Neural crest cell (in vitro differentiated cells): ENCODE results near the gene FCHSD2. TPM values are rescaled to one million over a fixed set of nuclear protein-coding genes. Genes with fewer than 3 reads are reported as not detected.
A peak's percentile ranks its signal among the peaks of the same experiment; 100 is the strongest.

Experiments used
- DNase-seq: peaks from one replicate; pipeline ENCODE4 v3.0.0; 2021; ENCODE audit warnings: low read depth, mixed read lengths, low spot score
- H3K27ac Mint-ChIP-seq: one replicate; pipeline ENCODE4 v1.8.0; 2021; ENCODE audit warnings: mild to moderate bottlenecking, mixed read lengths; ENCODE audit not compliant: unreplicated experiment
- H3K27me3 Mint-ChIP-seq: 2 replicates; pipeline ENCODE4 v1.8.0; 2021; ENCODE audit warnings: low read depth, mild to moderate bottlenecking, mixed read lengths
- H3K36me3 Mint-ChIP-seq: 2 replicates; pipeline ENCODE4 v1.8.0; 2021; ENCODE audit warnings: low read depth, mild to moderate bottlenecking, mixed read lengths
- H3K4me1 Mint-ChIP-seq: 2 replicates; pipeline ENCODE4 v1.8.0; 2021; ENCODE audit warnings: mixed read lengths
- H3K4me3 Mint-ChIP-seq: one replicate; pipeline ENCODE4 v1.8.0; 2021; ENCODE audit warnings: mild to moderate bottlenecking, mixed read lengths
- H3K9me3 Mint-ChIP-seq: 2 replicates; pipeline ENCODE4 v1.8.0; 2021; ENCODE audit warnings: mixed read lengths
- CTCF ChIP-seq: fragments of 200-600 bp; sonication (generic); conservative IDR thresholded peaks from 2 replicates; pipeline ENCODE4 v1.5.0; 2021; ENCODE audit warnings: antibody characterized with exemption, mild to moderate bottlenecking
- total RNA-seq: library from RNA; stranded (reverse); gene quantifications from 2 replicates; pipeline ENCODE4 v1.2.1, GENCODE V29; 2021

FCHSD2 gene
- total RNA-seq, 1 donor from 2014 or later = 34.4 TPM

GRCh38 chr11:73158356-73159051, 16.4 kb upstream of the FCHSD2 start:
- Mint-ChIP-seq H3K9me3 (no peaks in the 10 kb centered on the region), H3K36me3 (no peaks in the 10 kb centered on the region), H3K4me3 (no peak overlapping the region), H3K27ac (peak overlapping the region; percentile 54), H3K4me1 (peaks cover 8% of the 10 kb centered on the region), H3K27me3 (no peaks in the 10 kb centered on the region)
- DNase-seq = no peak
- TF ChIP-seq CTCF = no peak

GRCh38 chr11:73157101-73158010, 15.2 kb upstream of the FCHSD2 start:
- no peak for TF ChIP-seq CTCF
- DNase-seq = no peak
- no peaks in the 10 kb centered on the region for H3K9me3 Mint-ChIP-seq
- H3K36me3 Mint-ChIP-seq = no peaks in the 10 kb centered on the region
- no peak overlapping the region for H3K27ac Mint-ChIP-seq
- H3K4me3 Mint-ChIP-seq = no peak overlapping the region
- peaks cover 8% of the 10 kb centered on the region for H3K4me1 Mint-ChIP-seq
- H3K27me3 Mint-ChIP-seq = no peaks in the 10 kb centered on the region

GRCh38 chr11:73156686-73157085, 14.6 kb upstream of the FCHSD2 start:
- Mint-ChIP-seq H3K4me1 (peaks cover 8% of the 10 kb centered on the region), H3K27ac (no peak overlapping the region), H3K4me3 (no peak overlapping the region), H3K36me3 (no peaks in the 10 kb centered on the region), H3K9me3 (no peaks in the 10 kb centered on the region), H3K27me3 (no peaks in the 10 kb centered on the region)
- TF ChIP-seq CTCF = no peak
- DNase-seq = no peak

- DNase-seq = no peak
- H3K4me3 Mint-ChIP-seq = no peak overlapping the region
- H3K27ac Mint-ChIP-seq = no peak overlapping the region
- H3K4me1 Mint-ChIP-seq = peaks cover 8% of the 10 kb centered on the region
- no peaks in the 10 kb centered on the region for H3K27me3 Mint-ChIP-seq
- TF ChIP-seq CTCF = no peak
- H3K36me3 Mint-ChIP-seq = no peaks in the 10 kb centered on the region
- no peaks in the 10 kb centered on the region for H3K9me3 Mint-ChIP-seq
Observed at GRCh38 chr11:73156114-73156513, 14.0 kb upstream of the FCHSD2 start.

- Mint-ChIP-seq H3K27me3 (no peaks in the 10 kb centered on the region), H3K36me3 (no peaks in the 10 kb centered on the region), H3K4me1 (peaks cover 8% of the 10 kb centered on the region), H3K9me3 (no peaks in the 10 kb centered on the region), H3K27ac (no peak overlapping the region), H3K4me3 (no peak overlapping the region)
- TF ChIP-seq CTCF = no peak
- no peak for DNase-seq
Observed at GRCh38 chr11:73155102-73155501, 13.0 kb upstream of the FCHSD2 start.
